Astrocyte (in vitro differentiated cells and primary cell): ENCODE results near the gene PACSIN1. TPM values are rescaled to one million over a fixed set of nuclear protein-coding genes. Genes with fewer than 3 reads are reported as not detected.

Source experiments
- DNase-seq: peaks from one replicate; pipeline ENCODE4 v3.0.0-alpha.2; 2010; ENCODE audit warnings: low read depth
- FAIRE-seq: peaks from 2 replicates; lab custom pipeline; 2011; peaks lifted over from hg19 to GRCh38; lab: Jason Lieb, UNC
- H2AFZ ChIP-seq: 2 replicates; pipeline ENCODE4 v1.6.0; 2012; ENCODE audit warnings: low read depth, low read length, inconsistent platforms
- H3K27ac ChIP-seq: 2 replicates; pipeline ENCODE4 v1.5.1; 2011; ENCODE audit warnings: low read depth, low read length, inconsistent platforms
- H3K27me3 ChIP-seq: 2 replicates; pipeline ENCODE4 v1.6.0; 2011; ENCODE audit warnings: low read length, inconsistent platforms; ENCODE audit not compliant: insufficient read depth
- H3K36me3 ChIP-seq: 2 replicates; pipeline ENCODE4 v1.5.1; 2011; ENCODE audit warnings: low read length, inconsistent platforms; ENCODE audit not compliant: insufficient read depth
- H3K4me1 ChIP-seq: 2 replicates; pipeline ENCODE4 v1.5.1; 2011; ENCODE audit warnings: low read length, inconsistent platforms; ENCODE audit not compliant: insufficient read depth
- H3K4me2 ChIP-seq: 2 replicates; pipeline ENCODE4 v1.6.0; 2012; ENCODE audit warnings: low read length, inconsistent platforms
- H3K4me3 ChIP-seq: 2 replicates; pipeline ENCODE4 v1.5.1; 2011; ENCODE audit warnings: low read depth, mild to moderate bottlenecking, low read length, inconsistent platforms; ENCODE audit not compliant: insufficient read depth
- H3K79me2 ChIP-seq: 2 replicates; pipeline ENCODE4 v1.6.0; 2012; ENCODE audit warnings: mild to moderate bottlenecking, low read length, inconsistent platforms; ENCODE audit not compliant: insufficient read depth
- H3K9ac ChIP-seq: 2 replicates; pipeline ENCODE4 v1.6.0; 2012; ENCODE audit warnings: mild to moderate bottlenecking, low read length, inconsistent platforms
- H3K9me3 ChIP-seq: 2 replicates; pipeline ENCODE4 v1.5.1; 2012; ENCODE audit warnings: low read depth, mild to moderate bottlenecking, low read length, inconsistent platforms; ENCODE audit not compliant: insufficient read depth
- H4K20me1 ChIP-seq: 2 replicates; pipeline ENCODE4 v1.6.0; 2012; ENCODE audit warnings: low read length, inconsistent platforms; ENCODE audit not compliant: insufficient read depth
- H3K27ac Mint-ChIP-seq: one replicate; pipeline ENCODE4 v1.8.0; 2021; ENCODE audit warnings: mild to moderate bottlenecking, mixed read lengths; ENCODE audit not compliant: unreplicated experiment
- H3K27me3 Mint-ChIP-seq: one replicate; pipeline ENCODE4 v1.8.0; 2021; ENCODE audit warnings: low read depth, mixed read lengths; ENCODE audit not compliant: unreplicated experiment
- H3K36me3 Mint-ChIP-seq: one replicate; pipeline ENCODE4 v1.8.0; 2021; ENCODE audit warnings: low read depth, mixed read lengths; ENCODE audit not compliant: unreplicated experiment
- H3K4me1 Mint-ChIP-seq: one replicate; pipeline ENCODE4 v1.8.0; 2021; ENCODE audit warnings: low read depth, mixed read lengths; ENCODE audit not compliant: unreplicated experiment
- H3K4me3 Mint-ChIP-seq: one replicate; pipeline ENCODE4 v1.8.0; 2021; ENCODE audit warnings: mild to moderate bottlenecking, moderate library complexity, mixed read lengths; ENCODE audit not compliant: unreplicated experiment
- H3K9me3 Mint-ChIP-seq: one replicate; pipeline ENCODE4 v1.8.0; 2021; ENCODE audit warnings: mild to moderate bottlenecking, mixed read lengths; ENCODE audit not compliant: unreplicated experiment
- CTCF ChIP-seq: IDR thresholded peaks from 2 replicates; pipeline ENCODE4 v1.5.1; 2011; ENCODE audit warnings: low read depth, mild to moderate bottlenecking, inconsistent platforms, low read length, moderate library complexity; ENCODE audit not compliant: insufficient read depth
- EZH2 ChIP-seq: IDR thresholded peaks from 2 replicates; pipeline ENCODE4 v1.6.1; 2012; ENCODE audit warnings: mild to moderate bottlenecking, low read length, inconsistent platforms; ENCODE audit not compliant: insufficient read depth
- total RNA-seq: library from RNA; stranded (reverse); gene quantifications from 2 replicates; pipeline ENCODE4 v1.2.1, GENCODE V29; 2021

Gene PACSIN1
- total RNA-seq, 1 donor from 2014 or later, result 0.32 TPM

- no peaks in the 10 kb centered on the region for H3K4me1 Mint-ChIP-seq
Observed at GRCh38 chr6:34521463-34522285, 55.8 kb downstream of the PACSIN1 start.

GRCh38 chr6:34522761-34523160 lies 56.9 kb downstream of the PACSIN1 start:
- Mint-ChIP-seq H3K36me3 (no peaks in the 10 kb centered on the region), H3K27me3 (peaks cover 42% of the 10 kb centered on the region), H3K4me3 (no peak overlapping the region), H3K4me1 (no peaks in the 10 kb centered on the region), H3K27ac (no peak overlapping the region), H3K9me3 (peaks cover 3% of the 10 kb centered on the region)
- H3K4me3 ChIP-seq, result no peak overlapping the region
- H3K27ac ChIP-seq, result no peak overlapping the region
- H3K4me2 ChIP-seq, result no peak overlapping the region
- FAIRE-seq (no peak), DNase-seq (no peak)
- H3K79me2 ChIP-seq, result no peaks in the 10 kb centered on the region
- H2AFZ ChIP-seq, result no peak overlapping the region
- H4K20me1 ChIP-seq, result no peaks in the 10 kb centered on the region
- TF ChIP-seq CTCF (no peak), EZH2 (no peak)
- H3K9me3 ChIP-seq, result no peaks in the 10 kb centered on the region
- H3K4me1 ChIP-seq, result no peaks in the 10 kb centered on the region
- H3K36me3 ChIP-seq, result no peaks in the 10 kb centered on the region
- no peaks in the 10 kb centered on the region for H3K27me3 ChIP-seq
- H3K9ac ChIP-seq, result no peak overlapping the region

More at GRCh38 chr6:34521463-34522285, 55.8 kb downstream of the PACSIN1 start:
- DNase-seq (no peak), FAIRE-seq (no peak)
- no peak overlapping the region for H3K4me3 Mint-ChIP-seq
- no peaks in the 10 kb centered on the region for H3K36me3 ChIP-seq
- H3K27ac ChIP-seq, result no peak overlapping the region
- H3K27me3 ChIP-seq, result no peaks in the 10 kb centered on the region
- H3K9me3 ChIP-seq, result no peaks in the 10 kb centered on the region
- H3K9me3 Mint-ChIP-seq, result peaks cover 3% of the 10 kb centered on the region
- no peak for TF ChIP-seq CTCF
- TF ChIP-seq EZH2, result no peak
- H3K9ac ChIP-seq, result no peak overlapping the region
- H3K4me3 ChIP-seq, result no peak overlapping the region
- H3K27ac Mint-ChIP-seq, result no peak overlapping the region
- H3K4me1 ChIP-seq, result no peaks in the 10 kb centered on the region
- peaks cover 51% of the 10 kb centered on the region for H3K27me3 Mint-ChIP-seq
- H3K36me3 Mint-ChIP-seq, result no peaks in the 10 kb centered on the region
- no peaks in the 10 kb centered on the region for H3K79me2 ChIP-seq
- H2AFZ ChIP-seq, result no peak overlapping the region
- H4K20me1 ChIP-seq, result no peaks in the 10 kb centered on the region
- no peak overlapping the region for H3K4me2 ChIP-seq
